Activated CD8-positive, alpha-beta memory T cell treated with anti-CD3 and anti-CD28 coated beads, Interleukin-2, amount 50 U/mL, for 1 hour (primary cell): ENCODE measurements around the gene ZNF526.

ENCODE experiments used
- DNase-seq: peaks from one replicate; pipeline ENCODE4 v3.0.0-alpha.2; 2020; ENCODE audit errors: extremely low read depth

ZNF526 gene

DNA sequence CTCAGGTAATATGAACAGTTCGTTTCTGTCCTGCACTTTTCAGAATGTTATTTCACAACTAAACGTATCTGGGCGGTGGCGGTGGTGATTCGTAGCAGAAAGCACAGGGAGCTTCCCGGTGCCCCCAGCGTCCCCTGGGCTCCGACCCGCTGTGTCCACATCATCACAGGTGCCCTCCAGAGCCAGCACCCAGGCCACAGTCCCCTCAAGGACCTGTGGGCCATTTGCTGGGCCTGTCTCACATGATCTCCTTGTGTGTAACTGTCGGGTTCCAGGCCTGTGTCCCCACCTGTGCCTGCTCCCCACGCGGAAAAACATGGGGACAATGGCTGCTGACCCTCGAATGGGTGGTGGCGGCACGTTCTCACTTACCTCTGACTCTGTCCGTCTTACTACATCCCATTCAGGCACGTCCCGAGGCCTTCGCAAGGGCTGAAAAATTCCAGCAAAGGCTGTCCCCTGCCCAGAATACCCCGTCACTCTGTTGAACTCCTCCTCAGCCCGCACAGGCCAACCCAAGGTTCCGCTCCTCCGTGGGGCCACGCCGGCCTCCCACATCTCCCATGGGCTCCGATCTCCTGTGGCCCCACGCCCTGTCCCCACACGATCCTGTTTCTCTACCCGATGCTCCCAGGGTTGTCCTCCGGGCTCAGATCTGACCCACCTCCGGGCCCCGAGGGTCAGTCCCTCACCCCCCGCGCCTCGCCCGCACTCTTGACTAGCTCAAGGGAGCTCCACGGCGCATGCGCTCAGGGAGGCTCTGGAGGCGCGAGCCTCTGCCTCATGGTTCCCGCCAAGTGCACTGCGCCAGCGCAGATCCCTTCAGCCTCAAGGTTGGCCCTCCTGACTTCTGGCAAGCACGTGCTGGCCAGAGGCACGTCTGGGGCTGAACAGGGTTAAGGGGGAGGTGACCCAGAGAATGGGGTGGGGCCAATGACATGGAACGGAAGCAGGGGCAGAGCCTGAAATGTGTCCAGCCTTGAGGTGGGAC lies 23.8 kb upstream of the ZNF526 start:
- DNase-seq = no peak

DNA sequence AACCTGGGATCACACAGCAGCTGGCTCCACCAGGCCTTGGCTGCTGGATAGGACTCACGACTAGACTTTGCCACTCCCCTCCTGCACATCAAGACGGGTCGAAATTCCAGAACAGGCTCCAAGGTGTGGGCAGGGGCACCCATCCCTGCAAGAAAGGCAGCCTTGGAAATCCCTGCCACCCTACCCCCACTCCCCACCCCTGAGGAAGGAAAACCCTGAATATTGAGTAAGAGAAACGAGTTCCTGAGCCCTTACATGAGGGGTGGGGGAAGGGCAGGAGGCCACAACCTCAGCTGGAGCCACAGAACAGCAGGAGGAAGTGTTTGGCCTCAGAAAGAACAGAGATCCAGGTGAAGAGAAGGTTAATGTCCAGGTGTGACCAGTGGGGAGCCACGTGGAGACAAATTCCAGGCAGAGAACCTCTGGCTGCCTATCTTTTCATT lies 22.7 kb upstream of the ZNF526 start:
- DNase-seq = no peak

DNA sequence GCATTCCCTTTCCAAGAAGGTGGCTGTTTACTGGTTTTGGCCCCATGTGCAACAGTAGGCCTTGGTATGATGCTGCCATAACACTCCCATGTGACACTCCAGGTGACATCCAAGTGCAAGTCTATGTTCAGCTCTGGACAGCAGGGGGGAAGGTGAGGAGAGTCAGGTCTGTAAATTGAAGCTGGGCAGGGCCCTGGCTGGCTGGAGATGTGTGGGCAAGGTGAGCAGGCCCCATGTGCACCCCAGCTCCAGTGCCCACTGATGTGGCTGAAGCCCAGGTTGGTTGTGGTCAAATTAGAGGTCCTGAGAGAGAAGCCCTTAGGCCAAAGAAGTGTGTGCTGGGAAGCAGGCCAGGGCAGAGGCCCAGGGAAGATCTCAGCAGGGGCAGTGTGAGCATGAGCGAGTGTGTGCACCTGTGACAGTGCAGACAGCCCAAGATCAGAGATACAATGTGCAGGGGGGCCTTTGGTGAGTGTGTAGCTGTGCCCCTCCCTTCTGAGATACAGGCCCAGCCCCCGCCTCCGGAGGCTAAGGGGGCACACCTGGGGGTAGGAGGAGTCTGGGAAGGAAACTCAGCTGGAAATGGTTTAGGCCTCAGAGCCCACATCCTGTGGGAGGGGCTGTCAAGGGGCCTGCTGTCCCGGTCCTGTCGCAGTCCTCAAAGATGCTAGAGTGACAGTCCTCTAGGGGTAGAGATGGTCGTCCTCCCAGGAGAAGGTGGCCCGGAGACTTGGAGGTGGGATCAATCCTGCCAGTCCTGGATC lies 21.3 kb upstream of the ZNF526 start:
- DNase-seq = peak; percentile 36

- no peak for DNase-seq
Observed at GRCh38 chr19:42199440-42200115, 20.5 kb upstream of the ZNF526 start.

GRCh38 chr19:42200116-42200715 lies 19.9 kb upstream of the ZNF526 start:
- no peak for DNase-seq

GRCh38 chr19:42201489-42202289 lies 18.4 kb upstream of the ZNF526 start:
- DNase-seq = no peak

- no peak for DNase-seq
Observed at GRCh38 chr19:42202290-42202880, 17.7 kb upstream of the ZNF526 start.

GRCh38 chr19:42203700-42204099 lies 16.4 kb upstream of the ZNF526 start:
- no peak for DNase-seq

- no peak for DNase-seq
Observed at GRCh38 chr19:42204664-42205063, 15.4 kb upstream of the ZNF526 start.

- DNase-seq = no peak
Observed at GRCh38 chr19:42206871-42207755, 13.0 kb upstream of the ZNF526 start.

DNA sequence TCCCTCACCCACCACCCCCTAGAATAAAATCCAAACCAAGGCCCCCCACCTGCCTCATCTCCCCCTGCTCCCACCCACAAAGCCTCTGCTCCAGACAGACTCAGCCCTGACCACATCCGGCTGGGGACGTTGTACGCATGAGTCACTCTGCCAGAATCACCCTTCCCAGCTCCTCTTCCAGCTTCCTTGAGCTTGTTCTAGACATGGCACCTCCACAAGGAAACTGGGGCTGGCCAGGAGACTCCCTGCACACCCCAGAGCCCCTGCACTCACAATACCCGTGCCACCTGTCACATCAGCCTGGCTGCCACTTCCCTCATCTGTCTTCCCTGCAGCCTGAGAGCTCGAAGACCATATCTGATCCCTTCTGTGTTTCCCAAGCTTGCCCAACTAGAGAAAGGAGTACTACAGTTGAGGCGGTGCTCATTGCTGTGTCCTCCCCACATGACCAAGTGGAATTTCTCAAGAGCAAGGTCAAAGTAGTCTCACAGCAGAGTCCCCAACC lies 12.3 kb upstream of the ZNF526 start:
- DNase-seq = no peak

DNA sequence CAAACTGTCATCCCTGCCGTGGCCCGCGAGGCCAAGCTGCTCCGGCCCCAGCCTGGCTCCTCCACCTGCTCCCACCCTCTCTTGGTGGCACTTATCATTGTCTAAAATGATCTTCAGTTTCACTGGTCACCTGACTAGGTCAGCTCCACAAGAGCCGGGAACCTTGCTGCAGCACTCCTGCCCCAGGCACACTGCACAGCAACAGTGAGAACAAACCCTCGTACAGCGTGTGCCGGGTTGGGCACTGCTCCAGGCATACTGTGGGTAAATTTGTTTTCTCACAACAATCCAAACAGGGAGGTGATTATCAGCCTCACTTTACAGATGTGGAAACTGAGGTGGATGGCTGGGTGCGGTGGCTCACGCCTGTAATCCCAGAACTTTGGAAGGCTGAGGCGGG lies 11.5 kb upstream of the ZNF526 start:
- DNase-seq = no peak

GRCh38 chr19:42212886-42213285 lies 7.2 kb upstream of the ZNF526 start:
- DNase-seq = no peak

- no peak for DNase-seq
Observed at GRCh38 chr19:42214810-42215485, 5.2 kb upstream of the ZNF526 start.

- DNase-seq = no peak
Observed at GRCh38 chr19:42216653-42217519, 3.2 kb upstream of the ZNF526 start.

DNA sequence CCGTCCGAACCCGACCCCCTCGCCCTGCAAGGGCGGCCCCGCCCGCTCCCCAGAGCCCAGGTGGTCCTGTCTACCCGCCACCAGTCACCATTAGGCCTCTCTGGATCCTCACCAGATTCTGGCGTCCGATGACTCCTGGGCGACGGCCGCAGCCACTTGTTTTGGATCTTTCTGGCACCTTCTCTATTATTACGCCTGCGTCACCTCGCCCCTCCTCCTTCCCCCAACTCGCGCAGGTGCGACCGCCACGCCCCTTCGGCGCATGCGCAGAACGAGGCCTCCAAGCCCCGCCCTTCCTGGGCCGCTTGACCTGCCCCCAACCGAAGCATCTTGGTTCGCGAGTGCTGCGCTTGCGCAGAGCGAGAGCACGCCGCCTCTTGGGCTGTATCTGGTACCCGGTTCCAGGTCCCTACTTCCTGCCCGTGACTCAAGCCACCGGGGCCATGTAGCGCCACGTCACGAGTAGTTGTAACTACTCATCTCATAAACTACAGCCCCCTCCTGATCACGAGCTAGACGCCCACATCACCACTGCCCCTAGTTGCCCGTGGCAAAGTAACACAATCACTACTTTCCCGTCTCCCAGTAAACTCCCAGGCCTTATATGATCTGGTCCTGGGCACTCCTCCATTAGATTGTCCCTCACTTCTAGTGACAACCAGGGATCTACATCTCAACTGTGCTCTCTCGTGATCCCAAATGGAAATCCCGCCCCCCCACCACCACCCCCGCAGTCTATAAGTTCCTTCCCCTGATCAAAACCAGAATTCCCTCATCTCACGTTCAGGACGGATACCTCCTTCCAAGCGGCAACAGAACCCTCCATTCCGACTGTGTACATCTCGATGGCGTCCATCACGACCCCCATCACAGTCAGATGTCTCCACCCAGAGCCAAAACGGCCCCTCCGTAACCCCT lies 2.3 kb upstream of the ZNF526 start, which contains the start of gene DEDD2:
TSS of gene DEDD2 (minus strand) at position 158 of the 918 bp plus-strand sequence. CDS start 670 bp downstream, outside the sequence.
- peak; percentile 97 for DNase-seq

DNA sequence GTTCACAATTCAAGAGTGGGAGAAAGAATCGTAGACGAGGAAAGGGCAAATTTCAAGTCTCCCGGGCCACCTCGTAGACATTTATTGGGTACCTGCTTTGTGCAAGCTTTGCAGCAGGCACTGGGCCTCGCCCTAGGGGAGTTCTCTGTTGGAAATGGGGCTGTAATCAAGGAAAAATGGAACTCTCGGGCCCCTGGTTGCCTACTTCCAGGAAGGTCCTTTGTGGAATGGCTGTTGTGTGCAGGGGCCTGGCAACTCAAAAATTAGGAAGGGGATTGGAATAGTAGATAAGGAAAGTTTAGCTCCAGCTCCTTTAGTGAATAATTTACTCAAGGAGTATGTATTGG lies 612 bp downstream of the ZNF526 start:
- DNase-seq = no peak
